GM12892 (cell line): ENCODE results near the gene ELP4.

ENCODE experiments used
- POLR2A ChIP-seq: IDR thresholded peaks from 2 replicates; pipeline ENCODE4 v1.6.1; 2011; ENCODE audit warnings: low read depth, low read length, control low read depth
- POLR2AphosphoS5 ChIP-seq: IDR thresholded peaks from 2 replicates; pipeline ENCODE4 v1.6.1; 2011; ENCODE audit warnings: low read depth, low read length, control low read depth

DNA sequence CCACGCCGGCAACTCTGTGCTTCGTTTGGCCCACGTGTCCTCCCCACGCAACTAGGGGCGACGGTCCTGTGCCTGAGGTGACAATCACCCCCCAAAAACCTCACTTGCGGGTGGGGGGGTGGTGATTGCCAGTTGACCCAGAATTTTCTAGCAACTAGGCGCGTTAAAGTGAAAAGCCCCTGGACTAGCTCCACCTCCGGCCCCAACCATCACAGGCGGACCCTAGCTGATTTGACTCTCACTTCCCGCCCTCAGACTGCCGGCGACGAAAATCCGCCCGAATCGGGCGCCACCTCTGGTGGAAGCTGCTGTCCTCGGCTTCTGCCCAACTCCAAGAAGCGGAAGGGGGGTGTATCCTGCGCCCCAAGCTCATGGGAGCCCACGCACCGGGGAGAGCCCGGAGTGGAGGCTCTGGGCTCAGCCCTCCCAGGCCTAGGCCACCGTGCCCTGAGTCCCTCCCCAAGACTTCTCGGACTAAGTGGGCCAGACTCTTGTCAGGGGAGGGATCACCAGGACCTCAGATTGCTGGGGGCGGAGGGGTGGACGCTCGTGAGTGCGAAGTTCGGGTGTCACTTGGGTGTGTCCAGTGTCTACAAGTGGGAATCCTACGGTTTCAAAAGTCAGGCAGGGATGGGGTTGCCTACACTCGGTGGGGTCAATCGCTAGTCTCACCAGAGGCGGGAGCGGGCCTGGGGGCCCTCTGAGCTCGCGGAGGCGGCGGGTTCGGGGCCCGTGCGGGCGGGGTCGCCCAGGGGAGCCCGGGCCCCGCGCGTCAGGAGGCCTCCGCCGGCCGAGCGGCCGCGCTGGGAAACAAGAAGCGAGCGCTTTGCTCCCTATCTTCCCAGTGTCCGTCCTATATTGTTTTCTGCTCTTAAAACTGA, 289.2 kb downstream of the ELP4 start:
- TF ChIP-seq POLR2A (no peak), POLR2AphosphoS5 (no peak)
